Activated T-helper 9 cell treated with anti-CD3 and anti-CD28 coated beads, Interleukin-2, amount 50 U/mL, for 16 hours (primary cell): ENCODE data around the gene RASAL2.
"Not testable (repeated sequence)": the region's sequence is repeated elsewhere in the genome, so short reads cannot be mapped to it uniquely, and the experiment has no call there.

ENCODE experiments used
- DNase-seq: peaks from one replicate; pipeline ENCODE4 v3.0.0-alpha.2; 2020; ENCODE audit warnings: low read depth

Gene RASAL2

DNA sequence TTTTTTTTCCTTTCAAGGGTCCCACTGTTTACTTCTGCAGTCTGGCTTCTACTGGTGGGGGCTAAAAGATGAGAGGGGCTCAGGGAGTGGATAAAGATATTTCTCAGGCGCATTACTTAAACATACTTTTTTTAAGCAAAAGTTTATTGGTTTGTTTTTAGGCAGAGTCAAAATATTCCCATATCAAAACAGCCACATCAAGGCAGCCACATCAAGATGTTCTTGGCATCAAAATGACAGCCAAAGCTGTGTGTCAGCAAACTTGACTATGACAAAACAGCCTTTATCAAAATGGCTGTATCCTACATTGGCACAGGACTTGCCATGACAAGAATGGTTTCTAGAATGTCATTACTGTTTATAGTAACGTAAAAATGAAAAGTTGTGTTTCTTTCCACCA, 22.1 kb upstream of the RASAL2 start:
- no peak for DNase-seq

DNA sequence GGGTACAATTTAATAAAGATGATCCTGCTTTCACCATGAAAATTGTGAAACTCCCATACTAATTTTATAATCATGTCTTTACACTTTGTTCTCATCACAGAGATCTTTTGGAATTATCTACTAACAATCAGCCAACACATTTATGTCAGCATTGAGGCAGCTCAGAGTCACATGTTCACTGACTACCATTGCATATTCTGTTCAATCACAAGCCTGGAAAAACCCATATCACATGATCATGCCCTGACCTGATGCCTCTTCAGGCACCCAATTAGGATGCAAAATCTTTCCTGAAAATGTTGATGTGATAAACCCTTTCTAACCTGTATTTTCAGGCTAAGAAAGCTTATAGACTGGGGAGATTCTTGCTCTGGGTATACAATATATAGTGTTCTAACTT, 21.6 kb upstream of the RASAL2 start:
- DNase-seq: no peak

- DNase-seq: no peak
These were observed 18.6 kb upstream of the RASAL2 start for GRCh38 chr1:178075333-178075732.

DNA sequence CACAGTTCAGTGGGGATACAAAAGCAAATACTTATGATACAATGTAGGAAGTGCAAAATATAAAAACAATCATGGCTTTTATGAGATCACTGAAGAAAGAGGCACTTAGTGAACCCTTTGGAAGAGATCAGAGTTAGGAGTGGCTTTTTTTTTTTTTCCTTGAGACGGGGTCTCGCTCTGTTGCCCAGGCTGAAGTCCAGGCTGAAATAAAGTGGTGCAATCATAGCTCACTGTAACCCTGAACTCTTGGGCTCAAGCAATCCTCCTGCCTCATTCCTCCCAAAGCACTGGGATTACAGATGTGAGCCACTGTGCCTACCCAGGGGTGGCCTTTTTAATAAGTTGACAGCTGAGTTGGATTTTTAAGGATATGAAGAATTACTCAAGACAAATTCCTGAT, 17.3 kb upstream of the RASAL2 start:
- DNase-seq: no peak

DNA sequence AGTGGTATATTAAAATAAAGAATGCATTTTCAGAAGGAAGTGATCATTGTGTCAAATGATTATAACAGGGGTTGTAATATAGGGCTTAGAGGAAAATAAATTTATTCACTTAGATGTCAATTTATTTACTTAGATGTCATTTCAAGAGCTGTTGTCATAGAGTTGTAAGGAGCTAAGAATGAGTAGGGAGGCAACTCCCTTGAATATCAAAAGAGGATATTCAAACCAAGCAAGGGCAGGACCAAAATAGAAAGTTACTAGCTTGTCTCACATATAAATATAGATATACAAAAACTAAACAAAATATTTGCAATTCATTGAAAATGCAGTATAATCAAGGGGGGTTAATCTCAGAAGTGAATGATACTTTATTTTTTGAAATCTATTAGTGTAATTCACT, 16.0 kb upstream of the RASAL2 start:
- no peak for DNase-seq

GRCh38 chr1:178086294-178086693, 7.6 kb upstream of the RASAL2 start:
- DNase-seq: no peak

DNA sequence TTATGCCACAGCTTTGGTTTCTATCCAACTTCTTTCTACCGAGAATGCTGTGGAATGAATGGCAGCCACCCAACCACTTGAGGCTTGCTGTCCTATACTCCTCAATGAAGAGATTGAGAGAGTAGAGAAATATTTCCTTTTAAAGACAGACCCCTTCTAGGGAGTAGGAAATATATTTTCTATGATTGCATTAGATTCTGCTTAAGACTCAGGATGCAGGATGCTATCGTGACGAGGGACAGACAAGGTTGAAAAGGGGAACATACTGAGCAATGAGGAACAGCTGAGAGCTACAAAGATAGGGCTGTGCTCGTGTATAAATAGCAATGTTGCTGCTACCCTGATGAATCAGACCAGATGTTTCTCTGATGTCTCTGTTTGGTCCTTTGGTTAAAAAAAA, 7.1 kb upstream of the RASAL2 start:
- no peak for DNase-seq

GRCh38 chr1:178088651-178089050, 5.3 kb upstream of the RASAL2 start:
- no peak for DNase-seq

- not testable (repeated sequence) for DNase-seq
These were observed 2.5 kb upstream of the RASAL2 start for GRCh38 chr1:178091454-178091853.

DNA sequence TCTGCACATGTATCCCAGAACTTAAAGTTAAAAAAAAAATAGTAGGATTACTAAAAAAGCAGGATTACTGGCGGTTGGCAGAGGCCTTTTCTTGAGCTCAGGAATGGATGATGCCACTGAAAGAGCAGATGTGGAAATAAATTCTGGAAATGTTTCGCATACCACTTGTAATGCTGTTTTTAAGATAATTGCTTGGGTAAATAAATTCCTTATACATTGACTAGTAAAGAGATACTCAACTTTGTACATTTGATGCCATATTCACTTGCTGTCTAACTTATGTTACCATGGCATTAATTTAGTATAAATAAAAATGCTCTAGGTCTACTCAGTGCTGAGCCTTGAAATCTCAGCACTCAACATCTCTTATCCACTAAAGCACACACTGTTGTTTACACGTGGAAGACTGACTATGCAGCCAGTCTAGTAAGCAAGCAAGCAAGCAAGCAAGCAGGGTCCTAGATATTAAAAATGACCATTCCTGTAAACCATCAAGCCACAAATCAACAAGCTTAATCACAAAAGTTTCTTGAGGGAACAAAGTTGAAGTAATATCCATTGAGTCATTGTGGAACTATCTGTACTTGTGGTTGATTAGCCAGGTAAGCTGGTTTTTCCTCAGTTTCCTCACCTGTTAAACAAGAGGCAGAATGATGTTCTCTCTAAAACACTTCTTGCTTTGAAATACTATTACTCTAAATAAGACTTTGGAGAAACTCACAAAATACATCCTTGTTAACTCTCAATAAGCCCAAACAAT, 1.7 kb upstream of the RASAL2 start:
- no peak for DNase-seq

DNA sequence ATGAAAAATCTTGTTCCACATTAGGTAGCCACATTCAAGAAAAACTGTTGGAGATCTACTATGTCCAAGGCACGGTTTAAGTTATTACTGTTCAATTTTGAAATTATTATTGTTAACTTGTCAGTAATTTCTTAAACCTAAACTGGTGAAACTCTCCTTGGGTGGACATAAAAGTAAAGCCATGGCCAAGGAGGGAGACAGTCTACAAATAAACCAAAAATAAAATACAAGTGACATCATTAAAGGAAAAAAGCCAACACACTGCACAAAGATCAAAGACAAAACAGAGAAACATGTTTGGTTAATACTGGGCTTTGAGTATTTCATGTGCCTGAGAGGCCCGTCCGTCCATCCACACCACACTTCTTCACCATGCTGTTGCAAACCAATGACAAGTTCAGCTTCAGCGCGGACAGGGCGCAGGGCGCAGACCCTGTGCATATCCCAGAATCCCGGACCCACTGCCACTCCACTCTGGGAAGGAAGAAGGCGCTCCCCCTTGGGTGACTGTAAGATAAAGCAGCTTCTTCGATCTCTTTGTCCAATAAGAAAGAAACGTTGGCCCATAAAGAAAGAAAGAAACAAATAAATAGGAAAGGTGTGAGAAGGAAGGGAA, 918 bp upstream of the RASAL2 start:
- no peak for DNase-seq

DNA sequence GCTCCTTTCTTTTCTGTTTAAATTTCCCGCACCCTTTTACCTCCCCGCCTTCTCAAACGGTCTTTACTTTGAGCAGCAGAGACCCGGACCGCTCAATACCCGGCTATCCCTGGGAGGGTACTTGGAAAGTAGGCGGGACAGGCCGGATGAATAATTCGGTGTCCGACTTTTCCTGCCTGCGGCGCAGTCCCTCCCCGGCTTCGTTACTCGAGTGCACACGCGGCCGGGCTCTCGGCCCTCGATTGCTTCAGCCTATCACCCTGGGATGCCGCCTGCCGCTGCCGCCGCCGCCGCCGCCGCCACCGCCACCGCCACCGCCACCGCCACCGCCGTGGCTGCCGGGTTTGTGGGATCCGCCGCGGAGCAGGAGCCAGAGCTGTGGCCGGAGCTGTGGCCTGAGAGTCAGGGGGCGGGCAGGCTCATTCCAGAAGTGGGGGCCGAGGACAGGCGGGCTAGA, 382 bp upstream of the RASAL2 start:
- no peak for DNase-seq

DNA sequence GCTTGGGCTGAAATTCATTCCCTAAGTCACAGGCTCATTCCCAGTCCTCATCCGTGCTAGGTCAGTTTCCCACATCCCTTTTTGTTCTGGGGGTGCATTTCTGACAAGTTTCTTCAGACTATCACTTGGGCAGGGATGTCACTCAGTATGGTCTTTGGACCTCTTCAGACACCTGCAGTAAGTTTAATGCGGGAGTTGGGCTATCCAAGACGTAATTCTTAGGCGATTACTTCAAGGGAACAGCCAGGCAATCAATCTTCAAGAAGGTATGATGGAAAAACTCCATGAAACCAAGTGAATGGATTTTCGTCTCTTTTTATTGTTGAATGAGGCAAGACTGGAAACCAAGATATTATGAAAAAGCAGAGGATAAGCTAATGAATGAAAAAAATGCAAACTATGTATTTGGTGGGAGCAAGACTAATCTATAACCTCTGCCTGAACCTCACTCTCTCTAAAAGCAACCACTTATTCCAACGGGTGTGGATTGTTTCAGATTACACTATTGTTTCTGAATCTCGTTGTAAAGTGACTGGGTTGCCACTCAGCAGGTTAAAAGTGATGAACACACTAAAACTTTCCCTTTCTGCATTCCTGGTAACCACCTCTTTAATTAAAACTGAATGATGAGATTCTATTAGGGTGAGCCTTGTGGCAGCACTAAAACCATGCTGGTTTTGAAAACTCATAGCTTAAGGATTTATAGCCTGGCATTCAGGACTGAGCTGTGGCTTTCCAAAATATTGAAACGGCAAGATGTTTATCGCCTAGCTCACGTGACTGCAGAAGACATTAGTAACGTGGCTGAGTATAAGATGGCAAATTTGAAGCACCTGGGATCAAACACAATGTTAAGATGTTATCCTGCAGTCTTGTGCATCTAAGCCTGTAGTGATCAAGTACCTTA, 1.1 kb downstream of the RASAL2 start:
- no peak for DNase-seq

GRCh38 chr1:178096421-178096820, 2.5 kb downstream of the RASAL2 start:
- no peak for DNase-seq

GRCh38 chr1:178098262-178098661, 4.4 kb downstream of the RASAL2 start:
- DNase-seq: no peak

GRCh38 chr1:178101266-178101630, 7.3 kb downstream of the RASAL2 start:
- no peak for DNase-seq

GRCh38 chr1:178101654-178102053, 7.8 kb downstream of the RASAL2 start:
- no peak for DNase-seq

DNA sequence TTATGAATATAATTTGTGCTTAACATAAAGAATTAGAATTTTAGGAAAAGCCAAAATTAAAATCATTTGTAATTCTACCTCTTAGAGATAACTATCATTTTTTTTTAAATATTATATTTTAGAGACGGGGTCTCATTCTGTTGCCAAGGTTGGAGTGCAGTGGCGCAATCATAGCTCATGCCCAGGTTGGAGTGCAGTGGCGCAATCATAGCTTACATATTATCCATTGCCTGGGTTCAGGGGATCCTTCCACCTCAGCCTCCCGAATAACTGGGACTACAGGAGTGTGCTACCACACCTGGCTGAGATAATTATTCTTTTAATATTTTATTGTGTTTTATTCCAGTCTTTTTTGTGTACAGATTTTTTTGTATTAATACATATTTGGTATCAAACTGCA, 8.3 kb downstream of the RASAL2 start:
- no peak for DNase-seq

- DNase-seq: no peak
These were observed 13.9 kb downstream of the RASAL2 start for GRCh38 chr1:178107823-178108222.

DNA sequence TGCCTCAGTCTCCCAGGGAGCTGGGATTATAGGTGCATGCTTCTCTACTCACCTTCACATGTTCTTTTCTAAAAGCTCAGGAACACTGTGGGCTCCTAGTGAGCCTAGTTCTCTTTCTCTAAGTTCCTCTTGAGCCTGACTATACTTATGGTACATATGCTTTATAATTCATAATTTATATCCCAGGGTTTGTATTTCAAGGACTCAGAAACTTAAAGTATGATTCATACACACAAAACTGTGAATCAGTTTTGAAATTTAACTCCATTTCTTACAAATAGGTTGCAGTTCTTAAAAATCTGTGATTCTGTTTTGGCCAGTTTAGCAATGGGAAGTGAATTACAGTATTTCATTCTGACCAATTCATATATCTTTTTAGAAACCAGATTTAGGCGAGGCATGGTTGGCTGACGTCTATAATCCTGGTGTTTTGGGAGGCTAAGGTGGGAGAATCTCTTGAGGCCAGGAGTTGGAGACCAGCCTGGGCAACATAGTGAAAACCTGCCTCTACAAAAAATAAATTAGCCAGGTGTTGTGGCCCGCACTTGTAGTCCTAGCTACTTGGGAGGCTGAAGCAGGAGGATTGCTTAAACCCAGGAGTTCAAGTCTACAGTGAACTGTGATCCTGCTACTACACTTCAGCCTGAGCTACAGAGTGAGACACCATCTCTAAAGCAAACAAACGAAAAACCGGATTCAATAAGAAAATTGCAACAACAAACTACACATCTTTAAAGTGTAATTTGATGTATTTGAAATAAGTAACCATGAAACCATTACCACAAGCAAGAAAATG, 15.6 kb downstream of the RASAL2 start:
- DNase-seq: no peak

DNA sequence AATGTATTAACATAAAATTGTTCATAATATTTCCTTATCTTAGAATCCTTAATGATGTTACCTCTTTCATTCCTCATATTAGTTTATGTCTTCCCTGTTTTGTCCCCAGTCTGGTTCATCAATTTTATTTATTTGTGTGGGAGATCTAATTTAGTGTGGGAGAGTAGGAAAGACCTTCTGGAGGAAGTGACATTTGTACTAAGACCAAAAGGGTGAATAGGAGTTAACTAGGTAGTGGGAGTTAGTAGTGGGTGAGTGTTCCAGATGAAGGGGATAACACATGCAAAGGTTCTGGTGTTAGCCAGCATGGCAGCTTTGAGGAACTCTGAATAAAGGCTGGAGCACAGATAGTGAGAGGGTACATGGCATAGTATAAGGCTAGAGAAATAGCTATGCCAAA, 21.4 kb downstream of the RASAL2 start:
- DNase-seq: no peak

DNA sequence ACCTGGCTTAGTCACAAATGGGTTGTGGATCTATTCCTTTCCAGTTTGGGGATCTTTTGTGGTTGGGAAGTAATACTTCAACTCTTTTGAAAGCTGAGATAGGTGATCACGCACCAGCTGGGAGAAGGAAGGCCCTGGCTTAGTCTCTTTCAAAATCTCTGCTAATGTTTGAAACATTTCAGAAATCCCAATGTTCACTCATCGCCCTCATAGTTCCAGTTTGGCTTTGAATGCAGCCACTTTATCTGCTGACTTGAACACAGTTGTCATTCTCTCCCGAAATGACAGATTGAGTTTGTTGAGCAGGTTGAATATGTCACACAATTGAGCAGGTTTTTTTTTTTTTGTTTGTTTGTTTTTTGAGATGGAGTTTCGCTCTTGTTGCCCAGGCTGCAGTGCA, 24.6 kb downstream of the RASAL2 start:
- no peak for DNase-seq
